ENCODE data around the gene TMEM174.
A peak's percentile ranks its signal among the peaks of the same experiment; 100 is the strongest.

TMEM174 gene

DNA sequence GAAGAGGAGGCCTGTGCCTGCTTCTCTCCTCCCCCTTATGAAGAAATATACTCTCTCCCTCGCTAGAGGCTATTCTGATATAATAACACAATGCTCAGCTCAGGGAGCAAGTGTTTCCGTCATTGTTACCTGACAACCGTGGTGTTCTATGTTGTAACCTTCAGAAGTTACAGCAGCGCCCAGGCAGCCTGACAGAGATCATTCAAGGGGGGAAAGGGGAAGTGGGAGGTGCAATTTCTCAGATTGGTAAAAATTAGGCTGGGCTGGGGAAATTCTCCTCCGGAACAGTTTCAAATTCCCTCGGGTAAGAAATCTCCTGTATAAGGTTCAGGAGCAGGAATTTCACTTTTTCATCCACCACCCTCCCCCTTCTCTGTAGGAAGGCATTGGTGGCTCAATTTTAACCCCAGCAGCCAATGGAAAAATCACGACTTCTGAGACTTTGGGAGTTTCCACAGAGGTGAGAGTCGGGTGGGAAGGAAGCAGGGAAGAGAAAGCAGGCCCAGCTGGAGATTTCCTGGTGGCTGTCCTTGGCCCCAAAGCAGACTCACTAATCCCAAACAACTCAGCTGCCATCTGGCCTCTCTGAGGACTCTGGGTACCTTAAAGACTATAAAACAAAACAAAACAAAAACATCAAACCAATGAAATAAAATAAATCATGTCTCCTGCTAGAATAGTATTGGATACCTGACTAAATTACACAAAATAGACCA, 1.3 kb downstream of the TMEM174 start:
- Mint-ChIP-seq H3K27ac (no peak overlapping the region), H3K36me3 (no peaks in the 10 kb centered on the region), H3K4me3 (no peak overlapping the region), H3K4me1 (no peaks in the 10 kb centered on the region), H3K9me3 (no peaks in the 10 kb centered on the region)
- ATAC-seq (no peak), DNase-seq (ENCODE audit: low spot score in 2 of 2) (no peak)

DNA sequence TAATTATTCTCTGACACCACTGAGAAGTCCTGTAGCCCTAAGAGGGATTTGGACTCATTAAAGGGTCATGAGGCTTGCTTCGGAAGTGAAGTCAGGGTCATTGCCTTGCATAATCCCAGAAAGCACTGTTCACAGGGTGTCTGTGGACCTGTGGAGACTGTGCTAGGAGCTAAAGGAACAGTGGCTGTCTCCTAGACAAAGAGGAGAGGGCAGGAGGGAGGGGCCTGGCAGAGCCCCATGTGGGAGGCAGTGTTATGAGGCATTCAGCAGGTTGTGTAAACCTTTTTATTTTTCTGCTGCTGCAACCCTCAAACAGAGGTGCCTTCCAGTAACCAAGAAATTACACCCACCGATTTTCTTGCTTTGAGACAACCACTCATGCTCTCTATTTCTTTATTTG, 3.3 kb downstream of the TMEM174 start:
- no peak for ATAC-seq

DNA sequence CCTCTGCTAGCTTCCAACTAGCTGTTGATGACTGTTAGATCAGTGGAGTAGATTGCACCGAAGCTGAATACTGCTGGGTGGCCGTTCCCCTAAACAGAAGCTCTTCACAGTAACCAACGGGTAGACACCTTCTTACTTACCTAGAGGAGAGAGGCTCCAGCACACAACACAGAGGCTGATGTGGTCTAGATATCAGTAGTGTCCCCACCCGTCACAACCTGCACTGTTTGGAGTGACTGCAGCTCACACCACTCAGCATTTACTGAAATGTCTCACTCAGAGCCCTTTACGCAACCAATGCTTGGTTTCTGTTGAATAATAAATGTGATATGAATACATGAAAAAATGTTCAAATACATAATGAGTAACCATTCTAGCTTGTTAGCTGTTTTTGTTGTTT, 5.3 kb downstream of the TMEM174 start:
- Mint-ChIP-seq H3K36me3 (no peaks in the 10 kb centered on the region), H3K4me1 (no peaks in the 10 kb centered on the region)
- no peak for DNase-seq (ENCODE audit: low spot score in 2 of 2)

More for the DNA sequence above, 3.3 kb downstream of the TMEM174 start:
- no peaks in the 10 kb centered on the region for H3K4me1 Mint-ChIP-seq
- no peak overlapping the region for H3K4me3 Mint-ChIP-seq
- H3K9me3 Mint-ChIP-seq, result no peaks in the 10 kb centered on the region
- H3K36me3 Mint-ChIP-seq, result no peaks in the 10 kb centered on the region
- no peak for DNase-seq (ENCODE audit: low spot score in 2 of 2)
- H3K27ac Mint-ChIP-seq, result no peak overlapping the region

DNA sequence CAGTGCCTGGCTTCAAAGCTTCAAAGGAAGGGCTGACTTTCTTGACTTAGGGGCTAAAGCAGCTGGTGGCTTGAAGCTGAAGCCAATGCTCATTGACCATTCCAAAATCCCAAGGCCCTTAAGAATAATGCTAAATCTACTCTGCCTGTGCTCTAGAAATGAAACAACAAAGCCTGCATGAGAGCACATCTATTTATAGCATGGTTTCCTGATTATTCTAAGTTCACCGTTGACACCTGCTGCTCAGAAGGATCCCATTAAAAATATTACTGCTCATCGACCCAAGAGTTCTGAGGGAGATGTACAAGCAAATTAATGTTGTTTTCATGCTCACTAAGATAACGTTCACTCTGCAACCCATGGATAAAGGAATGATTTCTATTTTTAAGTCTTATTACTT, 6.7 kb downstream of the TMEM174 start:
- ATAC-seq (no peak), DNase-seq (ENCODE audit: low spot score in 2 of 2) (no peak)
- no peaks in the 10 kb centered on the region for H3K4me1 Mint-ChIP-seq
- H3K27ac Mint-ChIP-seq, result no peak overlapping the region
- peaks cover 4% of the 10 kb centered on the region for H3K9me3 Mint-ChIP-seq
- H3K4me3 Mint-ChIP-seq, result no peak overlapping the region
- no peaks in the 10 kb centered on the region for H3K36me3 Mint-ChIP-seq

More for the DNA sequence above, 5.3 kb downstream of the TMEM174 start:
- ATAC-seq, result peak; percentile 81
- H3K27ac Mint-ChIP-seq, result no peak overlapping the region
- H3K4me3 Mint-ChIP-seq, result no peak overlapping the region
- H3K9me3 Mint-ChIP-seq, result no peaks in the 10 kb centered on the region

DNA sequence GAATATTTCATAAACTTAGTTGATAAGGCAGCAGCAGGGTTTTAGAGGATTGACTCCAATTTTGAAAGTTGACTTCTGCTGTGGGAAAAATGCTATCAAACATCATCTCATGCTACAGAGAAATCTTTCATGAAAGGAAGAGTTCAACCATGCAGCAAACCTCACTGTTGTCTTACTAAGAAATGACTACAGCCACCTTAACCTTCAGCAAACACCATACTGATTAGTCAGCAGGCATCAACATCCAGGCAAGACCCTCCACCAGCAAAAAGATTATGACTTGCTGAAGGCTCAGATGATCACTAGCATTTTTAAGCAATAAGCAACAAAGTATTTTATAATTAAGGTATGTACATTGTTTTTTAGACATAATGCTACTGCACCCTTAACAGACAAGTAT, 7.6 kb downstream of the TMEM174 start:
- Mint-ChIP-seq H3K4me1 (no peaks in the 10 kb centered on the region), H3K36me3 (no peaks in the 10 kb centered on the region), H3K27ac (no peak overlapping the region), H3K9me3 (peaks cover 4% of the 10 kb centered on the region), H3K4me3 (no peak overlapping the region)
- ATAC-seq (no peak), DNase-seq (ENCODE audit: low spot score in 2 of 2) (no peak)

DNA sequence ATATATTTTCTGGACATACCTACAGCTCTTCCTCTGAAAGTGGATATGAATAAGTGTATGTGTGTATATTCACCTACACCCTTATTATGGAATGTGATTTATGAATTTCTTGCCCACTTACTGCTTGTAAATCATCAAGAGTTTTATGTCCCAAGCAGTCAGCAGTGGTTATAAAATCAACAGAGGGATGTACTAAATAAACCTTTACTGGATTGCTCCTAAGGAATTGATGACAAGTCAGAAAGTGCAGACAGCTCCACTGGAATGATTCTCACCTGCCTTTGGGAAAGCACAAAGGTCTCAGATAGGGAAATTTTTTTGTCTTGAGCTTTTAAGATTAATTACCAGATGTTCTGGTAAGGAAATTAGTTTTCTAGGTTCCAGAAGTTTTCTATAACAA, 9.3 kb downstream of the TMEM174 start:
- no peak overlapping the region for H3K4me3 Mint-ChIP-seq
- H3K9me3 Mint-ChIP-seq, result peaks cover 4% of the 10 kb centered on the region
- H3K36me3 Mint-ChIP-seq, result no peaks in the 10 kb centered on the region
- no peak for ATAC-seq
- no peak for DNase-seq (ENCODE audit: low spot score in 2 of 2)
- H3K27ac Mint-ChIP-seq, result no peak overlapping the region
- H3K4me1 Mint-ChIP-seq, result no peaks in the 10 kb centered on the region

DNA sequence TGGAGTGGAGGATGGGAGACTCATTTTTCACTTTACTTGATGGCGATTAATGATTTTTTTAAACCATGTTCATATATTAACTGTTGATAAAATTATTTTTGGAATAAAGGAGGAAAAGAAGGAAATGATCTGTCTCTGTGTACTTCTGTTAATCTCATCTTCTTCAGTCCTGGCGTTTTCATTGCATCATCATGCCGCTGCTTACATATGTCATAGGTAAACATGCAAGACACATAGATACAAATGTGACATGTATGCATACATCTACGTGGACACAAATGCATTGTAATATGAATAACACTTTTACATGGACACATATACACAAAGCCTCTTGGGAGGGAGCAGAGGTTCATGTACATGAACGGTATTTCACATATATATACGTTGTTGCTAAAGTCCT, 10.0 kb downstream of the TMEM174 start:
- no peak overlapping the region for H3K27ac Mint-ChIP-seq
- no peak overlapping the region for H3K4me3 Mint-ChIP-seq
- H3K36me3 Mint-ChIP-seq, result no peaks in the 10 kb centered on the region
- ATAC-seq (no peak), DNase-seq (ENCODE audit: low spot score in 2 of 2) (no peak)
- H3K9me3 Mint-ChIP-seq, result peaks cover 4% of the 10 kb centered on the region
- no peaks in the 10 kb centered on the region for H3K4me1 Mint-ChIP-seq

DNA sequence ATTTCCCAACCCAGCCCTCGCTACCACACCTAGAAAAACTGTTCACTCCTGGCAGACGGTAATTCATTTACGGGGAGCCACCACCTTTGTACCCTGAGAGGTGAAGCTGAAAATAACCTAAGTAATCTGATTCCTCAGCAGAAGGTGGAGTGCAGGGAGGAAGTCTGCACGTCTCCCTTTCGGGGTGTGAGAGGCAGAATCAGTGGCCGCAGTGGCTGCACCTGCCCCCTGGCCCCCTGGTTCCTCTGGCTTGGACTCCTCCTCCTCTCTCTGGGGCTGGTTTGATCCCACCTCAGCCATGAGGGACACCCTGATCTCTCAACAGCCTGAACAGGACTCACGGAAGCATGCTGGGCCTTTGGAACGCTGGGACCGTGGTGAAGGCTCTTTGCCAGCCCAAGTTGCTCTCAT, 10.5 kb downstream of the TMEM174 start:
- Mint-ChIP-seq H3K9me3 (peaks cover 4% of the 10 kb centered on the region), H3K27ac (no peak overlapping the region), H3K36me3 (no peaks in the 10 kb centered on the region), H3K4me3 (no peak overlapping the region), H3K4me1 (no peaks in the 10 kb centered on the region)
- ATAC-seq (no peak), DNase-seq (ENCODE audit: low spot score in 2 of 2) (no peak)

DNA sequence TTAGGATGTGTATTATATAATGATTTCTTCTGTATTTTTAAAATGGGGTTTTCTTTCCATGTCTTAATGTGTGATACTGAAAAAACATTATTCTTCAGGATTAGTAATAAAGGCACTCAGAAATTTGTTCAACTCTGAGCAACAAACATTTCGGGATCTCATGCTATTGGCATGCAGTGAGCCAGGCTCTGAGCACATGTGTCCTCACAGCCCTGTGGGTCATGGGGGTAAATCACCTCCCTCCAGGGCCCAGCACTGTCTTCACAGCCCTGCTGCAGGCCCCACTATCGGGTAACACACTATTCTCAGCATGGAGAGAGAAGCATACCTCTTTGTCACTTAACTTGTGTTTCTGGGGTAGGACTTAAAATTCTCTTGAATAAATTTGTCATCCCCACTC, 14.0 kb downstream of the TMEM174 start:
- H3K27ac Mint-ChIP-seq, result no peak overlapping the region
- DNase-seq (ENCODE audit: low spot score in 2 of 2), result no peak
- no peak for ATAC-seq
- no peaks in the 10 kb centered on the region for H3K4me1 Mint-ChIP-seq
- H3K4me3 Mint-ChIP-seq, result no peak overlapping the region
- H3K9me3 Mint-ChIP-seq, result peaks cover 4% of the 10 kb centered on the region
- no peaks in the 10 kb centered on the region for H3K36me3 Mint-ChIP-seq

DNA sequence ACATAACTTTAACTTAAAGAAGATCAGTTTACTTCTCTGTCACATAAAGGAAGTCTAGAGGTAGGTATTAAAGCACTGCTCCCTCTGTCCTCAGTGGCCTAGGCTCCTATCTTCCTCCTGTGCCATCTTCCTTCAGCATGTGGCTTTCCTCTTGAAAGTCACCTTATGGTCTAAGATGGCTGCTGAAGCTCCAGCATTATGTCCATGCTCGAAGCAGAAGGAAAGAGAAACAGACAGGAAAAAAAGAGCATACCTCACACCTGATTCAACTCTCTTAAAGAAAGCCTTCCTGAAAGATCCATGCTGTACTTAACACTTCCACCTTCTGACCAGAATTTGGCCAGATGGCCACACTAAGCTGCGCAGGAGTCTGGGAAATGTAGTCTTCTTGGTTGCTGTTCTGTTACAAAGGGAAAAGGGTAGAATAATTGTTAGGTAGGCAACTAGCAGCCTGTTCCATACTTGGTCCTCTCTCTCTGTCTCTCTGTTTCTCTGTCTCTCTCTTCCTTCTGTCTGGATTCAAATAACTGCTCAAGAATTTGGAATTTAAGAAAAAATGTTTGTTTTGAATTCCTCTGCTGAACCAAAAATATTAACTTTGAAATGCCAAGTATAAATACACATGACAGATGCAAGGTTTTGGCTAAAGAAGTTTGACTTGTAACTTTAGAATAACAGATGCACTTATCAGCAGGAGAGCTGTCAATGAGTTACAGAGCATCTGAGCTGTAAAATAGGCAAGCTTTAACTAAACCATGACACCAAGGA, 16.0 kb downstream of the TMEM174 start:
- H3K27ac Mint-ChIP-seq, result no peak overlapping the region

DNA sequence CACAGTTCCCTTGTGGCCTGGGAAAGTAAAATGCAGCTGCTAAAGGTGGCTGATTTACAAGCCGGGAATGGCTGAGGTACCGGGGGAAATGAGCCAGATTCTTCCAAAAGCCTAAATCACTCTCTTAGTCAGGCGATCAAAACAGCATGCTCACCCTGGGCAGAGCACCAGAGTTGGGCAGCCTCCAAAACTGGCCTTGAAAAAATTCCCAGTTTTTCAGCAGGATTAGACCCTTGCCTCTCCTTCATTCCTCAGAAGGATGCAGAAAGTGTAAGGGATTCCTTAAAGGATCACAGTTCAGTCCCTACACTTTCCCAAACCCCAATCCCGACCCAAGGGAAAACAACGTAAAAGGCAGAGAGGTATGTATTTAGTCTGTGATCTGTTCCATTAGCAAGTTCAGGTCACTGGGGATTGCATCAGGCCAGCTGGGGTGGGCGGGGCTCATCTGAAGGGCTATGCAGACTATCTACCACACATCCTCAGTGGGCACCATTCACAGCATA, 16.9 kb downstream of the TMEM174 start:
- H3K4me1 Mint-ChIP-seq, result no peaks in the 10 kb centered on the region
- no peaks in the 10 kb centered on the region for H3K36me3 Mint-ChIP-seq
- no peak overlapping the region for H3K27ac Mint-ChIP-seq
- no peak overlapping the region for H3K4me3 Mint-ChIP-seq
- DNase-seq (ENCODE audit: low spot score in 2 of 2) (no peak), ATAC-seq (no peak)
- H3K9me3 Mint-ChIP-seq, result no peaks in the 10 kb centered on the region

More for the DNA sequence above, 16.0 kb downstream of the TMEM174 start:
- no peak overlapping the region for H3K4me3 Mint-ChIP-seq
- ATAC-seq (no peak), DNase-seq (ENCODE audit: low spot score in 2 of 2) (no peak)
- H3K36me3 Mint-ChIP-seq, result no peaks in the 10 kb centered on the region
- no peaks in the 10 kb centered on the region for H3K4me1 Mint-ChIP-seq
- peaks cover 4% of the 10 kb centered on the region for H3K9me3 Mint-ChIP-seq

DNA sequence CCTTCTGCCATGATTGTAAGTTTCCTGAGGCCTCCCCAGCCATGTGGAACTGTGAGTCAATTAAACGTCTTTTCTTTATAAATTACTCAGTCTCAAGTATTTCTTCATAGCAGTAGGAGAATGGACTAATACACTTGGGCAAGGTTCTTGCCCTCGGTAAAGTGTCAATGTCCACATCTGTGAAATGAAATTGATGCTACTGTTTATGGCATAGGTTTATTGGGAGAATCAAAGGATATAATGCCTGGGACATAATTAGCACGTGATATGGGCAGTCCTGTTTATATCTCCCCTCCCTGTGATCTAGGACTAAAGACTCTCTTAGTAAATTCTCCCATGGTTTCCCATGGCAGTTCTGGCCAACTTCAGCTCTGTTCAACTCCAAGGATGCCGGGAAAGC, 19.4 kb downstream of the TMEM174 start:
- Mint-ChIP-seq H3K36me3 (no peaks in the 10 kb centered on the region), H3K27ac (no peak overlapping the region), H3K4me3 (no peak overlapping the region), H3K9me3 (no peaks in the 10 kb centered on the region), H3K4me1 (no peaks in the 10 kb centered on the region)
- DNase-seq (ENCODE audit: low spot score in 2 of 2) (no peak), ATAC-seq (no peak)

DNA sequence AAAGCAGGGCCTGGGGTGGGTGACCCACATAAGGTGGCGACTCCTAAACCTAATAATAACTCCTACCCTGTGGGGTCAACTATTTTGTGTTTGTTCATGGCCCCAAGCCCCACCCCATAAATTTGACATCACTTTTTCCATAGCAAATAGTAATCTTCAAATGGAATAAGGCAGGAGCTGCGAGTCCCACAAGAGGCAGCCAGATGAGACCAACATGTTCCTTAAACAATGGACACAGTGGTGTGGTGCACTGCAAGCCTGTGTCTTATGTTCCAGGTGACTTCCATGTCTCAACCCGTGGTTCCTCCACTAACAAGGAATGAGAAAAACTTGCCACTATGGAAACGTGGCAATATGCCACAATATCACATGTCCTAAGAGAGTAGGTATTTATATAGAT, 20.6 kb downstream of the TMEM174 start:
- H3K4me3 Mint-ChIP-seq, result no peak overlapping the region
- no peak for ATAC-seq
- no peak overlapping the region for H3K27ac Mint-ChIP-seq
- no peaks in the 10 kb centered on the region for H3K36me3 Mint-ChIP-seq
- no peaks in the 10 kb centered on the region for H3K9me3 Mint-ChIP-seq
- no peak for DNase-seq (ENCODE audit: low spot score in 2 of 2)
- no peaks in the 10 kb centered on the region for H3K4me1 Mint-ChIP-seq

DNA sequence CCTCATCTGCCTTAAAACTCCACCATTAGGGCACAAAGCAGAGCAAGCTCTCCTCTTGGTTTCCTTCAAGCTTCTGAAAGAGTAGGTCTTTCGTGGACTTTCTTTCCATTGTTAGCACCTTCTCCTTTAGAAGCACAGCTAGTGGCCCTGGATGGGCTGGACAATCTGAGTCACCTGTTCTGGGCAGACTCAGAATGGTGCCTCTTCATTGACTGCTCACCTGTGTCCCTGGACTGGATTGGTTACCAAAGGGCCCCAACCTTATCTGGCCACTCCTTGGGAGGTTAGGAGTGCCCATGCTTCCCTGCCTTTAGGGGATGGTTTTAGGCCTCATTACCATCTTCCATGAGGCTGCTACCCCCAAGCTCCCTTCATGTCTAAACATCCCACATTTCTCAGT, 23.2 kb downstream of the TMEM174 start:
- no peaks in the 10 kb centered on the region for H3K36me3 Mint-ChIP-seq
- H3K4me3 Mint-ChIP-seq, result no peak overlapping the region
- DNase-seq (ENCODE audit: low spot score in 2 of 2) (peak in 1 of 2 donors; percentile 35), ATAC-seq (no peak)
- H3K9me3 Mint-ChIP-seq, result no peaks in the 10 kb centered on the region
- no peak overlapping the region for H3K27ac Mint-ChIP-seq
- no peaks in the 10 kb centered on the region for H3K4me1 Mint-ChIP-seq

DNA sequence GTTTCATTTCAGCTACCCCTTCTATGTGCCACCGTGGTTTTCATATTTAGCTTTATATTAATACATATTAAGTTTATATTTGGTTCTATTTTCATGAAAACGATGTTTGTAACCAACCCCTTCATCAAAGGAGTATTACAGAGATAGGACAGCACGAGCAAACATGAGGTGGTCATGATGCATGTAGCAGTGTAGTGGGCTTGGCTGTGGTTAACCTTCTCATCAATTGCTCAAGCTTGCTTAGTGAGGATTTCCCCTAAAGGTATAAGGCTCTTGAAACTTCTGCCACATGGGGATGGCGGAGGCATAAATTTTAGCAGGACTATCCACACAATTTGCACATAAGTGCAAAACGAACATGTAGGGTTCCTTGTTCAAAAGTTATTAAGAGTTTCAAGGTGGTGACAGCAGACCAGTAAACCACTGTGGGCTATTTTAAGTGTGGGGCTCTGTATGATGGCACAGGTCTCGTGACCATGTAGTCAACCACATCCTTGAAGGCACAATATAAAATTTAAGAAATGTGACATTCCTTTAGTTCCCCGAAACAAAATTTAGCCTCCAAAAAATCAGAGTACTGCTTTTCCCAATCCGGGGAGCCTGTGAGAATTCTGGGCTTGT, 24.8 kb downstream of the TMEM174 start:
- no peak overlapping the region for H3K27ac Mint-ChIP-seq
- DNase-seq (ENCODE audit: low spot score in 2 of 2) (no peak), ATAC-seq (no peak)
- no peaks in the 10 kb centered on the region for H3K36me3 Mint-ChIP-seq
- H3K4me1 Mint-ChIP-seq, result peaks cover 6% of the 10 kb centered on the region
- no peak overlapping the region for H3K4me3 Mint-ChIP-seq
- H3K9me3 Mint-ChIP-seq, result no peaks in the 10 kb centered on the region
